SU-DHL-6 (cell line): ENCODE measurements around the gene SYNGR2.

Experiments used
- EZH2phosphoT487 ChIP-seq: fragments of 200-600 bp; sonication (generic), shearing (Covaris generic); conservative IDR thresholded peaks from 2 replicates; pipeline ENCODE4 v1.6.1; 2018; ENCODE audit warnings: mild to moderate bottlenecking, antibody characterized with exemption, low read length, moderate library complexity, mixed read lengths
- TF ChIP-seq, protein P1 (sequence below): fragments of 200-600 bp; sonication (generic); IDR thresholded peaks from one replicate; pipeline ENCODE4 v1.5.1; 2017; ENCODE audit warnings: antibody characterized with exemption, mild to moderate bottlenecking, low read length, moderate library complexity; ENCODE audit not compliant: insufficient read depth, poor library complexity, severe bottlenecking

- TF ChIP-seq, protein P1, sequence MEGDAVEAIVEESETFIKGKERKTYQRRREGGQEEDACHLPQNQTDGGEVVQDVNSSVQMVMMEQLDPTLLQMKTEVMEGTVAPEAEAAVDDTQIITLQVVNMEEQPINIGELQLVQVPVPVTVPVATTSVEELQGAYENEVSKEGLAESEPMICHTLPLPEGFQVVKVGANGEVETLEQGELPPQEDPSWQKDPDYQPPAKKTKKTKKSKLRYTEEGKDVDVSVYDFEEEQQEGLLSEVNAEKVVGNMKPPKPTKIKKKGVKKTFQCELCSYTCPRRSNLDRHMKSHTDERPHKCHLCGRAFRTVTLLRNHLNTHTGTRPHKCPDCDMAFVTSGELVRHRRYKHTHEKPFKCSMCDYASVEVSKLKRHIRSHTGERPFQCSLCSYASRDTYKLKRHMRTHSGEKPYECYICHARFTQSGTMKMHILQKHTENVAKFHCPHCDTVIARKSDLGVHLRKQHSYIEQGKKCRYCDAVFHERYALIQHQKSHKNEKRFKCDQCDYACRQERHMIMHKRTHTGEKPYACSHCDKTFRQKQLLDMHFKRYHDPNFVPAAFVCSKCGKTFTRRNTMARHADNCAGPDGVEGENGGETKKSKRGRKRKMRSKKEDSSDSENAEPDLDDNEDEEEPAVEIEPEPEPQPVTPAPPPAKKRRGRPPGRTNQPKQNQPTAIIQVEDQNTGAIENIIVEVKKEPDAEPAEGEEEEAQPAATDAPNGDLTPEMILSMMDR: no peak
- no peak for TF ChIP-seq EZH2phosphoT487
Measured at GRCh38 chr17:78205124-78205775, 36.9 kb downstream of the SYNGR2 start.
